Measurements from ENCODE around the gene CTLA4. TPM values are rescaled to one million over a fixed set of nuclear protein-coding genes. Genes with fewer than 3 reads are reported as not detected.
A peak's percentile ranks its signal among the peaks of the same experiment; 100 is the strongest.

The CTLA4 gene
- total and polyA plus RNA-seq, 2 experiments from 2014 or later = not detected

DNA sequence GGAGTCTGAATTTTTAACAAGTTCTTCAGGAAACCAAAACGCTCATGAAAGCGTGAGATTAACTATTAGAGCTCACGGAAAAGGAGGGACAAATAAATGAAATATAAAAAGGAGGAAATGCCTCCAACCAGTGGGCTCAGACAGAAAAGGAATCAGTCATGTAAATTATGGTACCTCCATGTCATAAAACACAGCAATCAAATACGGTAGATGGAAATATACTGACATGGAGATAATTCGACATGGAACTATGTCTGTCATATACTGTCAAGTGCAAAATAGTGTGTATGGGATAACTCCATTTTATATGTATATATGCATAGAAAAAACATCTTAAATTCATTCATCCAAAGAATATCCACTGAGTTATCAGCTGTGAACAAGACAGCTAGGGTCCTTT is 25.9 kb upstream of the CTLA4 start:
- no peaks in the 10 kb centered on the region for H4K20me1 ChIP-seq (ENCODE audit: insufficient read depth)
- H3K79me2 ChIP-seq (ENCODE audit: insufficient read depth) = no peaks in the 10 kb centered on the region
- no peak for DNase-seq
- no peaks in the 10 kb centered on the region; the same call in 1 of the 2 replicates for H3K27me3 ChIP-seq (replicated peaks; ENCODE audit: insufficient read depth)
- H3K4me3 ChIP-seq = no peak overlapping the region
- WGBS, 2 experiments (ENCODE audit: low coverage in 1 of 2, low lambda C conversion rate in 2 of 2, missing lambda C conversion rate in 2 of 2) = 79% methylated on average over 5 of the region's 5 CpGs
- TF ChIP-seq EZH2 (IDR thresholded peaks at IDR 0.05; ENCODE audit: insufficient read depth, poor library complexity, severe bottlenecking) = no peak
- TF ChIP-seq EZH2phosphoT487 (IDR thresholded peaks at IDR 0.05; ENCODE audit: insufficient read depth, low read depth) = no peak
- H3K27ac ChIP-seq = no peak overlapping the region
- no peak overlapping the region for H3K4me2 ChIP-seq (ENCODE audit: unreplicated experiment)
- in situ Hi-C loops (cut with MboI) = no loop called here
- H3K4me1 ChIP-seq (ENCODE audit: insufficient read depth) = no peaks in the 10 kb centered on the region
- H3F3A ChIP-seq (ENCODE audit: insufficient read depth) = no peaks in the 10 kb centered on the region
- H2AFZ ChIP-seq = no peak overlapping the region
- H3K9ac ChIP-seq = no peak overlapping the region
- H3K36me3 ChIP-seq (ENCODE audit: low read depth) = no peaks in the 10 kb centered on the region
- H3K9me2 ChIP-seq (ENCODE audit: insufficient read depth) = no peaks in the 10 kb centered on the region
- H3K9me3 ChIP-seq (ENCODE audit: low read depth) = no peaks in the 10 kb centered on the region

DNA sequence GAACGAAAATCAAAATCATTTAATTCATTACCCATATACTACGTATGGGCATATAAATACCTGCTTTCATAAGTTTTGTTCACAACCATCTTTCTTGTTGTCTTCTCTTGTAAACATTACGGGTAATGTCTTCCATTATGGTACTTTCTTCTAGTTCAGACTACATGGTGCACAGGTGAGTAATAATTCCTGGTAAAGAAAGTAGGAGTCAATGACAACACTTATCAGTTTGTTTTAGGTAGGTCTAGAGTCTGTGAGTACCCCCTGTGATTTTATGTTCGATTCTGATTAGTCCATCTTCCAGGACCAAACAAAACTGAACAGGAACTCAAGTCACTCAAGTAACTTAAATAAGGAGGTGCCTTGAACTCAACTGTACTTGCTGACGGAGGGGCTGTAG is 25.2 kb upstream of the CTLA4 start:
- no peak for TF ChIP-seq EZH2phosphoT487 (IDR thresholded peaks at IDR 0.05; ENCODE audit: insufficient read depth, low read depth)
- no peak for TF ChIP-seq EZH2 (IDR thresholded peaks at IDR 0.05; ENCODE audit: insufficient read depth, poor library complexity, severe bottlenecking)
- no peaks in the 10 kb centered on the region for H3K79me2 ChIP-seq (ENCODE audit: insufficient read depth)
- no peaks in the 10 kb centered on the region for H3K9me3 ChIP-seq (ENCODE audit: low read depth)
- H3K27ac ChIP-seq = no peak overlapping the region
- H3F3A ChIP-seq (ENCODE audit: insufficient read depth) = no peaks in the 10 kb centered on the region
- no peak overlapping the region for H2AFZ ChIP-seq
- no peaks in the 10 kb centered on the region; the same call in 1 of the 2 replicates for H3K27me3 ChIP-seq (replicated peaks; ENCODE audit: insufficient read depth)
- no peaks in the 10 kb centered on the region for H3K4me1 ChIP-seq (ENCODE audit: insufficient read depth)
- H3K9ac ChIP-seq = no peak overlapping the region
- H3K4me2 ChIP-seq (ENCODE audit: unreplicated experiment) = no peak overlapping the region
- in situ Hi-C loops (cut with MboI) = no loop called here
- no peak overlapping the region for H3K4me3 ChIP-seq
- 74 to 75% methylated on average over 5 of the region's 5 CpGs for WGBS, 2 experiments (ENCODE audit: low coverage in 1 of 2, low lambda C conversion rate in 2 of 2, missing lambda C conversion rate in 2 of 2)
- no peak for DNase-seq
- no peaks in the 10 kb centered on the region for H3K36me3 ChIP-seq (ENCODE audit: low read depth)
- no peaks in the 10 kb centered on the region for H4K20me1 ChIP-seq (ENCODE audit: insufficient read depth)
- no peaks in the 10 kb centered on the region for H3K9me2 ChIP-seq (ENCODE audit: insufficient read depth)

DNA sequence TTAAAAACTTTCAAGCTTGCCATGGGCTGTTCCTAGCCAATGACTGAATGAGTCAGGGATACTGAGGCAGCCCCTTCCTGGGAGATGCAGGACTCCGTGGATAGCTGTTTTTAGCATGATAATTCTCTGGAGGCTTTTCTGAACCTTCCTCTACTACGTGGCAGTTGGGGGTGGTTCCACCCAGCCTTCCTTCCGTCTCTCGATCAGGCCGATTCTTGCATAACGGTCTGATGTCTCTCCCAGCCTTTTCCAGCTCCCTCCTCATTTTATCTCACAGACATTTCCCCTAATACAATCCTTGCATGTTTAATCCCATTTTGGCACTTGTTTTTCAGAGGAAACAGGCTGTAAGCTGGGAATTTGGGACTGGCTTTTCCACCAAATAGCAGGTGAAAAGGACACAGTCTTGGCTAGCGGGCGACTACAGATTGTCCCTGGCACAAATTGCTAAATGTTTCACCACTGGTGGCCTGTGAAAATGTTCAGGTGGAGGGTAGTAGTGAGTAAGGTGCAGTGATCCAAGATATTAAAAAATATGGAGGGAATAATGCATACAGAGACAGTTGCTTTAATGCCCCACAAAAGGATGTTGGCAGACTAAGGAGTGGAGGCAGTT is 21.0 kb upstream of the CTLA4 start:
- Histone ChIP-seq H3K4me2 (ENCODE audit: unreplicated experiment) (no peak overlapping the region), H3K9ac (no peak overlapping the region), H2AFZ (peak overlapping the region; percentile 59), H3K79me2 (ENCODE audit: insufficient read depth) (no peaks in the 10 kb centered on the region), H3K9me2 (ENCODE audit: insufficient read depth) (no peaks in the 10 kb centered on the region), H3K36me3 (ENCODE audit: low read depth) (no peaks in the 10 kb centered on the region), H3K4me3 (no peak overlapping the region), H3K9me3 (ENCODE audit: low read depth) (no peaks in the 10 kb centered on the region), H3F3A (ENCODE audit: insufficient read depth) (no peaks in the 10 kb centered on the region), H3K27me3 (replicated peaks; ENCODE audit: insufficient read depth) (no peaks in the 10 kb centered on the region), H3K4me1 (ENCODE audit: insufficient read depth) (no peaks in the 10 kb centered on the region), H3K27ac (no peak overlapping the region), H4K20me1 (ENCODE audit: insufficient read depth) (no peaks in the 10 kb centered on the region)
- DNase-seq = peak; percentile 30
- TF ChIP-seq EZH2phosphoT487 (IDR thresholded peaks at IDR 0.05; ENCODE audit: insufficient read depth, low read depth) = no peak
- no peak for TF ChIP-seq EZH2 (IDR thresholded peaks at IDR 0.05; ENCODE audit: insufficient read depth, poor library complexity, severe bottlenecking)
- 29 to 38% methylated on average over 8 of the region's 8 CpGs for WGBS, 2 experiments (ENCODE audit: low coverage in 1 of 2, low lambda C conversion rate in 2 of 2, missing lambda C conversion rate in 2 of 2)
- in situ Hi-C loops (cut with MboI) = no loop called here

DNA sequence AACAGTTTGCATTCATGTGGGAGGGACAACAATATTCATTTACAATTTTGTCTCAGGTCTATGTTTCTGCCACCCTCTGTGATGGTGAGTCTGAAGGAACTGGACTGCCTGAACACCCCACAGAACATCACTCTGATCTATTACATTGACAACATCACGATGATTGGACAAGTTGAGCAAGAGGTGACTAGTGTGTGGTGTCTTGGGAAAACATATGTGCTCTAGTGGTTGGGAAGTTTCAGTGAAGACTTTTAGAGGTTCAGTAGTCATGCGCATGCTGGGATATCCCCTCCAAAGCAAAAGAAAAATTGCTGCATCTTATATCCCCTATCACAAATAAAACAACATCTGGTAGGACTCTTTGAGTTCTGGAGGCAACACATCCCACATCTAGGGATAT is 18.6 kb upstream of the CTLA4 start:
- no peaks in the 10 kb centered on the region for H4K20me1 ChIP-seq (ENCODE audit: insufficient read depth)
- no peaks in the 10 kb centered on the region for H3K36me3 ChIP-seq (ENCODE audit: low read depth)
- H3F3A ChIP-seq (ENCODE audit: insufficient read depth) = no peaks in the 10 kb centered on the region
- H3K9me2 ChIP-seq (ENCODE audit: insufficient read depth) = no peaks in the 10 kb centered on the region
- H3K9ac ChIP-seq = no peak overlapping the region
- TF ChIP-seq EZH2phosphoT487 (IDR thresholded peaks at IDR 0.05; ENCODE audit: insufficient read depth, low read depth) (no peak), EZH2 (IDR thresholded peaks at IDR 0.05; ENCODE audit: insufficient read depth, poor library complexity, severe bottlenecking) (no peak)
- H3K27ac ChIP-seq = no peak overlapping the region
- H3K79me2 ChIP-seq (ENCODE audit: insufficient read depth) = no peaks in the 10 kb centered on the region
- no peaks in the 10 kb centered on the region for H3K4me1 ChIP-seq (ENCODE audit: insufficient read depth)
- H3K4me2 ChIP-seq (ENCODE audit: unreplicated experiment) = no peak overlapping the region
- no peak overlapping the region for H3K4me3 ChIP-seq
- no peak for DNase-seq
- H2AFZ ChIP-seq = no peak overlapping the region
- H3K9me3 ChIP-seq (ENCODE audit: low read depth) = no peaks in the 10 kb centered on the region
- 42 to 48% methylated on average over 2 of the region's 2 CpGs for WGBS, 2 experiments (ENCODE audit: low coverage in 1 of 2, low lambda C conversion rate in 2 of 2, missing lambda C conversion rate in 2 of 2)
- H3K27me3 ChIP-seq (replicated peaks; ENCODE audit: insufficient read depth) = 0 out of 2 replicates have a peak, but pooled peaks cover 9% of the 10 kb centered on the region
- in situ Hi-C loops (cut with MboI) = no loop called here
